Suprapubic skin (tissue), 3 donors: ENCODE measurements around the gene ZNF593OS.

Experiments
- CTCF ChIP-seq, 2 donors: fragments of 200-600 bp in 1 of 2; fragments of 450-650 bp in 1 of 2; sonication (generic) in 1 of 2; IDR thresholded peaks; one replicate each; pipeline ENCODE4 v1.5.1; 2016 to 2019; ENCODE audit warnings: antibody characterized with exemption in 2 of 2, mild to moderate bottlenecking in 1 of 2, moderate library complexity in 1 of 2
- EP300 ChIP-seq: sonication (generic); formaldehyde crosslinking; IDR thresholded peaks from one replicate; pipeline ENCODE4 v1.6.1; 2017; ENCODE audit warnings: antibody characterized with exemption
- POLR2A ChIP-seq, 2 donors: fragments of 450-650 bp; IDR thresholded peaks; one replicate each; pipeline ENCODE4 v1.6.1; 2017; ENCODE audit warnings: antibody characterized with exemption in 2 of 2, mild to moderate bottlenecking in 2 of 2, moderate library complexity in 2 of 2

- TF ChIP-seq EP300 (no peak), CTCF (IDR thresholded peaks at IDR 0.05) (no peak), POLR2A (IDR thresholded peaks at IDR 0.05) (no peak)
Observed at GRCh38 chr1:26164861-26165842, 6.5 kb downstream of the ZNF593OS start.
